GM19328 (cell line): Measurements from ENCODE around the gene GSK3B.

Experiments used
- ATAC-seq: cut with Tn5 transposase; IDR thresholded peaks from one replicate; pipeline ENCODE4 v1.9.1; 2021; ENCODE audit warnings: mild to moderate bottlenecking, moderate library complexity; ENCODE audit not compliant: unreplicated experiment

The GSK3B gene

GRCh38 chr3:120093911-120094775 lies at the start of gene GSK3B:
GSK3B (minus strand) TSS chr3:120094447; CDS start chr3:120093434, 1,013 bp downstream.
- peak; percentile 36 for ATAC-seq

GRCh38 chr3:120143676-120144075 lies 49.4 kb upstream of the GSK3B start:
- no peak for ATAC-seq

- no peak for ATAC-seq
Measured at GRCh38 chr3:120142236-120142635, 48.0 kb upstream of the GSK3B start.

DNA sequence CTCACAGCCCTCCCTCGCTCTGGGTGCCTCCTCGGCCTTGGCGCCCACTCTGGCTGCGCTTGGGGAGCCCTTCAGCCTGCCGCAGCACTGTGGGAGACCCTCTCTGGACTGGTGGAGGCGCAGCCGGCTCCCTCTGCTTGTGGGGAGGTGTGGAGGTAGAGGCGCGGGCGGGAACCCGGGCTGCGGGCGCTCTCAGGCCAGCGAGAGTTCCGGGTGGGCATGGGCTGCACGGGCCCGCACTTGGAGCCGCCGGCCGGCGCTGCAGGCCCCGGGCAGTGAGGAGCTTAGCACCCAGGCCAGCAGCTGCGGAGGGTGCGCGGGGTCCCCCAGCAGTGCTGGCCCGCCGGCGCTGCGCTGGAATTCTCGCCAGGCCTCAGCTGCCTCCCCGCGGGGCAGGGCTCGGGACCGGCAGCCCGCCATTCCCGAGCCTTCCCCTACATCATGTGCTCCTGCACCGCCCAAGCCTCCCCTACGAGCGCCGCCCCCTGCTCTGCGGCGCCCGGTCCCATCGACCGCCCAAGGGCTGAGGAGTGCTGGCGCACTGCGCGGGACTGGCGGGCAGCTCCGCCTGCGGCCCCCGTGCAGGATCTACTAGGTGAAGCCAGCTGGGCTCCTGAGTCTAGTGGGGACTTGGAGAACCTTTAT lies 46.0 kb upstream of the GSK3B start:
- no peak for ATAC-seq

- no peak for ATAC-seq
Measured at GRCh38 chr3:120139140-120139539, 44.9 kb upstream of the GSK3B start.

DNA sequence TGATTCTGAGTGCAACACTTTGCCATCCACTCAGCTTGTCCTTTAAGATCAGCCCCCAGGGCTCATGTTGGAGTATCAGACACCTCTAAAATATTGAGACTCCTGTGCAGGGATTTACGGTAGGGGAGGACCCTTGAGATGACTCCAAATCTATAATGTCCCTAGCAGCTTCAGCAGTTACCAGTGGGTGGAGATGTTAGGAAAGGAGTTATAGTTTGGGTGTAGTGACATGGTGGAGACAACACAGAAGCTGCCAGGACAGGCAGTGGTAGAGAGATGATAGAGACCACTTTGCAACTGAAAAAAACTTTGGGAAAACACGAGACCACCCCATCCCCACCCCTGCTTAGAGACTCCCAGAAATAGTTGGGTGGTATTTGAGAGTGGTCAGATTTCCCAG lies 43.3 kb upstream of the GSK3B start:
- ATAC-seq = no peak

DNA sequence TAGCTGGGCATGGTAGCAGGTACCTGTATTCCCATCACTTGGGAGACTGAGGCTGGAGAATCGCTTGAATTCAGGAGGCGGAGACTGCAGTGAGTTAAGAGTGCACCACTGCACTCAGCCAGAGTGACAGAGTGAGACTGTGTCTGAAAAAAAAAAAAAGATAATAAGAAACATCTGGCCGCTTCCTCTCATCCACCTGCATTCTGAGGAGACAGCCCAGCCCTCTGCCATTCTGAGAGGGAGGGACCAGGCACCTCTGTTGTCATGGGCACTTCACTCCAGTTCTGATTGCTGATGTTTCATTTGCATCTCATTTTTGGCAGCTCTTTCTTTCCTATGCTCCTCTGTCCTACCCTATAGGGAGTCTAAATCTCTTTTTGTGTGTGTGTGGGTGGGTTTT lies 36.4 kb upstream of the GSK3B start:
- ATAC-seq = no peak

DNA sequence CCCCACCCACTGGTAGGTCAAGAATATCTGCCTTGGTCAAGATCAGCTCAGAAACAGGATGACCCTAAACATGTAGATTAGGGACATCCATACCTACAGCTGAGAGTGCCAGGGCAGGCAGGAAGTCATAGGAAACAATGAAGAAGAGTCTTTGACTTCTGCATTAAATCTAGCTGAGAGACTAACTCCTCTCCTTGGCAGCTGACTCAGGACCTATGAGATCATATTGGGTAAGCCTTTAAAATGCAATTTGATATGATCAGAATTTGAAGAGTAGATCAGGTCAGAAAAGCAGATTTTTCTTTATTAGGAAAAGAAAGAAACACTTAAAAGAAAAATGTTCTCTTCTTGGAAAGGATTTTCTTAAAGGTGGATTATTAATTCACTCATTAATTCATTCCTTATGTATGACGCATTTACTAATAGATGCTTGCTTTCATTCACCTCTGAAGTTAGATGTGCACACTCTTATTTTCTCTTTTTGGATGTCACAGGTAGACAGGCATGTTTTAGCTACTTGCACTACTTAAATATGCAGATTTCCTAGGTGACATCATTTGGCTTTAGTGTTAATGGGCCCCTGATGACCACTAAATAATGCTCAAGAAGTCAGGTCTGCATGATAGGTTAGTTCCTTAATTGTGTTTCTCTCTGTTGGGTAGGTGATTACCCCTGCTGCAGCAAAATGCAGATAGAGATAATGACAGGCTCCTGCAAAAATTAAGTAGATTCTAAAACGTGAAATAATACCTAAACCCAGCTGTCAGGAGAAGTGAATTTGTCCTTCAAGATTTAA lies 35.7 kb upstream of the GSK3B start:
- no peak for ATAC-seq

DNA sequence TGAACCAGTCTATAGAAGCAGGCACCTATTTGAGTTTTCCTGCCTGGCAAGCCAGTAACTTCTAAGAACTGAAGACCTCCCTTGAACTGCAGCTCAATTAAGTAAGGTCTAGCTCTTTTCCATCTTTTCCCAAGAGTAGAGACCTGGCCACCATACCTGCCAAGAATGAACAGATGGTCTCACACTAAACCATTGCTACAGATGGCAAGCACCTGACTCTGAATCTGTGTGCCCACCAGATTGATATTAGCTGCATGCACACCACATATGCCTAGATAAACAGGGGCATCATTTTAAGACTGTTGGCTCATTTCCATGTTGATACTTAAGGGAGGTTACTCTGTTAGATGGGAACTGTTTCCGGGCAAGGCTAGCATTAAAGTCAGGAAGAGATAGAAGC lies 34.8 kb upstream of the GSK3B start:
- no peak for ATAC-seq

- no peak for ATAC-seq
Measured at GRCh38 chr3:120125992-120126391, 31.7 kb upstream of the GSK3B start.

DNA sequence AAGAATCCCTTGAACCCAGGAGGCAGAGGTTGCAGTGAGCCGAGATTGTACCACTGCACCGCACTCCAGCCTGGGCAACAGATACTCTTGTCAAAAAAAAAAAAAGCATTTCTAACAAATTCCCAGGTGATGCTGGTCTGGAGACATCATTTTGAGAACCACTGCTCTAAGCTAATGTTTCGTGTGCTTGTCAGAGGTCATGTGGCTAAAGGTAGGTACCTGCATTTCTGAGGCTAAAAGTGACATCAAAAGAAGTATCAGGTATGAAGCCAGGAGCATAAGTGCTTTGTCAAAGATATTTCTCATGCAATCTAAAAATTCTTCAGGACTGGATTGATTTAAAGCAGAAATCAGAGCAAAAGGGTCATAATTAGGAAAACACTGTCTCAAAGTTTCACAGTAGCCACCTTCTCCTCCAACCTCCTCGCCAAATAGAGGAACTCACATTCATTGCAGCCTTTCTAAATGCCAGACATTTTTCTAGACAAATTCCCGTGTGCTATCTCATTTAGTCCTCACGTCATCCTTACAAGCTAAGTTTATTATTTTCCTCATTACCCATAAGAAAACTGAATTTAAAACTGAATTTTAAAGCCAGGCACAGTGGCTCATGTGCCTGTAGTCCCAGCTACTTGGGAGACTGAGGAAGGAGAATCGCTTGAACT lies 25.7 kb upstream of the GSK3B start:
- ATAC-seq = no peak

DNA sequence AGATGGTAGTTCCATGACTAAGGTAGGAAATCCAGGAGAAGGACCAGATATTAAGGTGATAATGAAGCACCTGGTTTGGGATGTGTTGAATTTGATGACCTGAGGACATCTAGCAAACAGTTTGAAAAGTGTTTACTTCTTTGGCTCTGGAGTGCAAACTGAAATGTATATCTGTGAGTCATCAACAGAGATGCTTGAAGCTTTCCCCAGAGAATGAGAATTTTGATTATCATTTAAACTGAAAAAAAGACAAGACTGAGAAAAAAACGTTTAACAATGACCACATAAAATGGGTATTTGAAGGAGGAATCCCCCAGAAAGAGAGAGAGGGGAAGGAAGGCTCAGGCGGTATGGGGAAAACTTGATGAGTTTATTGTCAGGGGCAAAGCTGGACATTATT lies 20.7 kb upstream of the GSK3B start:
- ATAC-seq = no peak

DNA sequence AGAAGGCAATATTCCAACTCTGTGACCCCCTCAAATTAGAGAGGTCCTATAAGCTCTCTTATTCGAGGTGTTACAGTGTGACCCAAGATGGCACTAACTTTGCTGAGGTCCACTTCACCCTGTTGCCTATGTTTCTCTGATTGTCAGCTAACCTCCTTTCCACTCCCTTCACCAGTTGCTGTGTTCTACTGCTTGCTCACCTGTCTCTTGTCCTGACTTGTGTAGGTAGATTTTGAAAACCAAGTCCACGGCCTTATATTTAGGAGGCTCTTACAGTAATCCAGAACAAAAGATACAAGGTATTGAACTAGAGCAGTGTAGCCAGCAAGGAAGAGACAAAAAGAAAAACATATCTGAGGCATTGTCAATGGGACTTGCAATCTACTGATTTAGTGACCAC lies 20.1 kb upstream of the GSK3B start:
- no peak for ATAC-seq

- ATAC-seq = no peak
Measured at GRCh38 chr3:120113128-120114116, 19.2 kb upstream of the GSK3B start.

DNA sequence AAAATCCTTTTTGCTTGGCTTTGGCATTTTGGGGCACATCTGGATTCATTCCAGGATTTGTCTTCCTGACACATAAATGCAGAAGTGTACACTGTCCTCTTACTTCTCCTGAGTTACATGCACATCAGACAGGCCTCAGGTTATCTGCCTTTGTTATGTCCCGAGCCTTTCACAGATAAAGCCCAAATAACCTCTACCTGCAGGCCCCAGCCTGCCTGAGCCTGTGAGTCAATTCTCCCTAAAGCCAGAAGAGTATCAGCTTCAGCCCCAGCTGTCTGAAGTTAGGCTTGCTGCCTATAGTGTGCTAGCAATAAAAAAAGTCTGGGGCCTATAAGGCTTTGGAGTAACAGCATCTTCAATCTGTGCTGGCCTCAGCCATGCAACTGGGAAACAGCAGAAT lies 17.7 kb upstream of the GSK3B start:
- no peak for ATAC-seq

DNA sequence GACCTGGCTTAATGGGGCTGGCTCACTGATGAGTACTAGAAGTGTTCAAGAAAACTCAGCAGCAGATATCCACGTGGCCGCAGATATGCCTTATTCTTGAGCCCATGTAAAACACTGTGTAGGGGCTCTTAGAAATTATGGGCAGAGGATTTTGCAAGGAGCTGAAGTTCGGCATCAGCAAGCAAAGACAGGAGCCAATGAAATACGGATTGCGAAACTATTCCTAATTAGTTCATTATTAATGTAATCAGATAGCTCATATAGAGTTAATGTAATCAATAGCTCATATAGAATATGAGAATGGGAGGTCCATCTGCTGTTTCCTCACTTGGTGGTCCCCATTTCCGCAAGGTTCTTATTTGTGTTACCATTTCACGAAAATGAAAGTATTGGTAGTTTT lies 9.0 kb upstream of the GSK3B start:
- ATAC-seq = no peak

GRCh38 chr3:120102674-120103073 lies 8.4 kb upstream of the GSK3B start:
- ATAC-seq = no peak

DNA sequence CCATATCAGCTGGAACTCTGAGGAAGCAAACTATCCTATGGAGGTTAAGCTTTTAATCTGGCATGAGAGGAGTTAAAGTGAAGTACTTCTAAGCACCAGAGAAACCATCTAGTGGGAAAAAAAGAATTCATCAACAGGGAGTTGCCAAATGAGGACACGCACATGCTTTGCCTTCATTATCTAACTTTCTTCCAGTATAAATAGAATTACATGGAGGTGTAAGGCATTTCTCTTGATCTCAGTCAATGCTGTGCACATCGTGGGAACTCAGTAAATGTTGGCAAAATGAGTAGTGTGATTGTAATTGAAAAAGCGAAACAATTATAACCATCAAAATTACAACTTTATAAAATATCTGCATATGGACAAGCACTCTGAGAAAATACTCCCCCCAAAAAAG lies 8.0 kb upstream of the GSK3B start:
- ATAC-seq = no peak

GRCh38 chr3:120101624-120102023 lies 7.4 kb upstream of the GSK3B start:
- no peak for ATAC-seq

DNA sequence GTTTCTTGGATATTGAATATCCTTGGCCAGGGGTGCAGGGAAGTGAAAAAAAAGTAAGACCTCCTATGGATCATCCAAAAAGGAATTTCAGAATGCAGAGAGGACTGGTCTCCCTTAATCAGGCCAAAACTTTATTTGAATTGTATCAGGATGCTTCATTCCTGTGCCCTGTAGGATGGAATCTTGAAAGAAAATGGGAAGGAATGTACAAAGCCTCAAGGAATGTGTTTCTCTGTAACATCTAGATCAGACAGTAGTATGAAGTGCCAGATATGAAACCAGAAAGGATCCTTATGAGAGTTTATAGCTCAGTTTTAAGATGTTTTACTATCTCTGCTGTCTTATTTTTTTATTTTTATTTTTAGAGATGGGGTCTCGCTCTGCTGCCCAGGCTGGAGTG lies 6.5 kb upstream of the GSK3B start:
- no peak for ATAC-seq
